SU-DHL-6 (cell line): ENCODE results near the gene DAZAP2.

Source experiments
- H2AFZ ChIP-seq: fragments of 200-600 bp; sonication (generic); 2 replicates; pipeline ENCODE4 v1.6.1; 2014; ENCODE audit warnings: low read depth, mild to moderate bottlenecking, moderate library complexity, mixed read lengths, antibody characterized with exemption, low read length; ENCODE audit not compliant: severe bottlenecking
- H3F3A ChIP-seq: fragments of 200-600 bp; shearing (Covaris generic); 2 replicates; pipeline ENCODE4 v1.6.0; 2016; ENCODE audit warnings: antibody characterized with exemption, mild to moderate bottlenecking; ENCODE audit not compliant: insufficient read depth
- H3K27ac ChIP-seq: fragments of 200-600 bp; sonication (generic); 2 replicates; pipeline ENCODE4 v1.5.1; 2016; ENCODE audit warnings: low read depth, mild to moderate bottlenecking, low read length, moderate library complexity, mixed read lengths
- H3K27me3 ChIP-seq: fragments of 200-600 bp; sonication (generic), shearing (Covaris generic); 2 replicates; pipeline ENCODE4 v1.6.0; 2014; ENCODE audit warnings: mild to moderate bottlenecking, low read length
- H3K36me3 ChIP-seq: fragments of 200-600 bp; sonication (generic); 2 replicates; pipeline ENCODE4 v1.6.1; 2014; ENCODE audit warnings: mild to moderate bottlenecking, low read length, mixed read lengths
- H3K4me2 ChIP-seq: fragments of 300-600, 200-600 bp; shearing (Covaris generic), sonication (generic); 2 replicates; pipeline ENCODE4 v1.6.0; 2014; ENCODE audit warnings: low read length, low read depth, mild to moderate bottlenecking; ENCODE audit not compliant: poor library complexity, severe bottlenecking
- H3K4me3 ChIP-seq: fragments of 200-600 bp; sonication (generic); 2 replicates; pipeline ENCODE4 v1.5.1; 2014; ENCODE audit warnings: antibody characterized with exemption, low read length, mild to moderate bottlenecking, mixed read lengths; ENCODE audit not compliant: insufficient read depth, poor library complexity, severe bottlenecking
- H3K79me2 ChIP-seq: fragments of 200-600 bp; sonication (generic); 2 replicates; pipeline ENCODE4 v1.6.1; 2014; ENCODE audit warnings: mild to moderate bottlenecking, low read length, moderate library complexity; ENCODE audit not compliant: insufficient read depth
- H3K9ac ChIP-seq: fragments of 200-600 bp; sonication (generic); 2 replicates; pipeline ENCODE4 v1.7.0; 2014; ENCODE audit warnings: mild to moderate bottlenecking, low read length
- H3K9me2 ChIP-seq: fragments of 200-600 bp; sonication (generic); replicated peaks from 2 replicates; pipeline ENCODE4 v1.6.1; 2014; ENCODE audit warnings: low read length; ENCODE audit not compliant: insufficient read depth
- H3K9me3 ChIP-seq: fragments of 200-600 bp; sonication (generic); 2 replicates; pipeline ENCODE4 v1.6.1; 2014; ENCODE audit warnings: low read length, mixed read lengths; ENCODE audit not compliant: insufficient read depth
- H4K20me1 ChIP-seq: fragments of 200-600 bp; sonication (generic); 2 replicates; pipeline ENCODE4 v1.6.1; 2014; ENCODE audit warnings: low read depth, mild to moderate bottlenecking, antibody characterized with exemption, low read length, moderate library complexity, mixed read lengths
- EZH2phosphoT487 ChIP-seq: fragments of 200-600 bp; sonication (generic), shearing (Covaris generic); conservative IDR thresholded peaks from 2 replicates; pipeline ENCODE4 v1.6.1; 2018; ENCODE audit warnings: mild to moderate bottlenecking, antibody characterized with exemption, low read length, moderate library complexity, mixed read lengths
- TF ChIP-seq, protein P1 (sequence below): fragments of 200-600 bp; sonication (generic); IDR thresholded peaks from one replicate; pipeline ENCODE4 v1.5.1; 2017; ENCODE audit warnings: antibody characterized with exemption, mild to moderate bottlenecking, low read length, moderate library complexity; ENCODE audit not compliant: insufficient read depth, poor library complexity, severe bottlenecking

The DAZAP2 gene

DNA sequence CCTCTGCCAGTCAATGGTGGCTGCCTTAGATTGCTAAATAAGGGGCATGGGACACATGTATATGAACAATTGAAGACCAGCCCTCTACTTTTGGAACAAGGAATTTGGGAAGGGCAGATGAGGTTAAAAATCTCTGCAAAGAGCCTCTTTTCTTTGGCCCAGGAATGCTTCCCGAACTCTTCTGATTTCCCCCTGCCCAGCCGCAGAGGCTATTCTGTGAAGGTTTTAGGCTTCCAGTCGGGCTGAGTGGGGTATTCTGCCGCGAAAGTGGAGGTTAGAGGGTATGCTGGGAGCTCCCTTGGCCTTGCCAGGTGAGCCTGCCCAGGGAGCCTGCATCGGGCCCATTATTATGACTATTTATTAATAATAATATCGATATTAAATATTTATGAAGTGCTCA lies 22.0 kb upstream of the DAZAP2 start:
- H3K9ac ChIP-seq, result no peak overlapping the region
- H3K27me3 ChIP-seq, result no peaks in the 10 kb centered on the region
- H3K4me3 ChIP-seq, result no peak overlapping the region
- no peaks in the 10 kb centered on the region for H4K20me1 ChIP-seq
- H2AFZ ChIP-seq, result peak overlapping the region; percentile 98
- peak overlapping the region; percentile 84 for H3K4me2 ChIP-seq
- no peaks in the 10 kb centered on the region for H3K79me2 ChIP-seq
- TF ChIP-seq EZH2phosphoT487, result no peak
- TF ChIP-seq, protein P1, sequence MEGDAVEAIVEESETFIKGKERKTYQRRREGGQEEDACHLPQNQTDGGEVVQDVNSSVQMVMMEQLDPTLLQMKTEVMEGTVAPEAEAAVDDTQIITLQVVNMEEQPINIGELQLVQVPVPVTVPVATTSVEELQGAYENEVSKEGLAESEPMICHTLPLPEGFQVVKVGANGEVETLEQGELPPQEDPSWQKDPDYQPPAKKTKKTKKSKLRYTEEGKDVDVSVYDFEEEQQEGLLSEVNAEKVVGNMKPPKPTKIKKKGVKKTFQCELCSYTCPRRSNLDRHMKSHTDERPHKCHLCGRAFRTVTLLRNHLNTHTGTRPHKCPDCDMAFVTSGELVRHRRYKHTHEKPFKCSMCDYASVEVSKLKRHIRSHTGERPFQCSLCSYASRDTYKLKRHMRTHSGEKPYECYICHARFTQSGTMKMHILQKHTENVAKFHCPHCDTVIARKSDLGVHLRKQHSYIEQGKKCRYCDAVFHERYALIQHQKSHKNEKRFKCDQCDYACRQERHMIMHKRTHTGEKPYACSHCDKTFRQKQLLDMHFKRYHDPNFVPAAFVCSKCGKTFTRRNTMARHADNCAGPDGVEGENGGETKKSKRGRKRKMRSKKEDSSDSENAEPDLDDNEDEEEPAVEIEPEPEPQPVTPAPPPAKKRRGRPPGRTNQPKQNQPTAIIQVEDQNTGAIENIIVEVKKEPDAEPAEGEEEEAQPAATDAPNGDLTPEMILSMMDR, result no peak
- no peak overlapping the region for H3K27ac ChIP-seq
- peaks cover 25% of the 10 kb centered on the region for H3F3A ChIP-seq
- H3K9me3 ChIP-seq, result no peaks in the 10 kb centered on the region
- no peaks in the 10 kb centered on the region for H3K9me2 ChIP-seq
- H3K36me3 ChIP-seq, result no peaks in the 10 kb centered on the region

DNA sequence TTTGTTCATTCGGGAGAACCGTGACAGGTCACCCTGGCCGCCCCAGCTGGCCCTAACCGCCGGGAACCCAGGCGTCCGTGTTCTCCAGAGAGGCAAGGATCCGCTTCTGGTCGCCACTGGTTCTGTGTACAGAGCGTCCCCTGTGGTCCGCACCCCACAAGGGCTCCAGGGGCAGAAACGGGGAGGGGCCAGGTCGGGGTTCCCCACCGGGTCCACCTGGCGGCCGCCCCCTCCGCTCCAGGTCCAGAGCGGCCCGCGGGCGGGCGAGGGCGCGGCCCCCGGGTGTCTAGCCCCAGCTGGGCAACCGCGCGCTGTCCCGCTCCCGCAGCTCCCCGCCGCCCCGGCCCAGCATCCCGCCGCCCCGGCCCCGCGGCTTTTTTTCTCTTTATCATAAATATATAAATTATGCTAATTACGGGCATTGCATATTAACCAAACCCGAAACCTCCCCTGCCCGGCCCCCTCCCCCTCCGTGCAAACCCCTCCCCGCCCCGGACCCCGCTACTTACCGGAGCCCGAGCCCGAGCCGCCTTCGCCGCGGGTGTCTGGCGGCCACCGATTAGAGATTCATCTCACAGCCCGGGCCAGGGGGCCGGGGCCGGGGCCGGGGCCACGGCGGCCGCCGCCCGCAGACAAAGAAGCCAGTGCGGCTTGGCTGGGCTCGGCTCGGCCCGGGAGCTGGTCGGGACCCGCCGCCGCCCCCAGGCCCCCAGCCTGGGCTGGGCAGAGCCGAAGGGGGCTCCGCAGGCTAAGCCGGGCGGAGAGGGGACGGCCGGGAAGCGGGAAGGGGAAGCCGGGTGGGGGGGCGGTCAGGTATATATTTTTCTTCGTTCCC lies 21.3 kb upstream of the DAZAP2 start:
- peak overlapping the region; percentile 84 for H3K4me2 ChIP-seq
- H4K20me1 ChIP-seq, result no peaks in the 10 kb centered on the region
- no peaks in the 10 kb centered on the region for H3K9me3 ChIP-seq
- no peak overlapping the region for H3K27ac ChIP-seq
- H3K4me3 ChIP-seq, result peak overlapping the region; percentile 69
- H3K36me3 ChIP-seq, result no peaks in the 10 kb centered on the region
- H3K79me2 ChIP-seq, result no peaks in the 10 kb centered on the region
- TF ChIP-seq EZH2phosphoT487, result no peak
- TF ChIP-seq, protein P1, result no peak
- no peaks in the 10 kb centered on the region for H3K9me2 ChIP-seq
- no peaks in the 10 kb centered on the region for H3K27me3 ChIP-seq
- peaks cover 25% of the 10 kb centered on the region for H3F3A ChIP-seq
- peak overlapping the region; percentile 98 for H2AFZ ChIP-seq
- peak overlapping the region; percentile 66 for H3K9ac ChIP-seq

DNA sequence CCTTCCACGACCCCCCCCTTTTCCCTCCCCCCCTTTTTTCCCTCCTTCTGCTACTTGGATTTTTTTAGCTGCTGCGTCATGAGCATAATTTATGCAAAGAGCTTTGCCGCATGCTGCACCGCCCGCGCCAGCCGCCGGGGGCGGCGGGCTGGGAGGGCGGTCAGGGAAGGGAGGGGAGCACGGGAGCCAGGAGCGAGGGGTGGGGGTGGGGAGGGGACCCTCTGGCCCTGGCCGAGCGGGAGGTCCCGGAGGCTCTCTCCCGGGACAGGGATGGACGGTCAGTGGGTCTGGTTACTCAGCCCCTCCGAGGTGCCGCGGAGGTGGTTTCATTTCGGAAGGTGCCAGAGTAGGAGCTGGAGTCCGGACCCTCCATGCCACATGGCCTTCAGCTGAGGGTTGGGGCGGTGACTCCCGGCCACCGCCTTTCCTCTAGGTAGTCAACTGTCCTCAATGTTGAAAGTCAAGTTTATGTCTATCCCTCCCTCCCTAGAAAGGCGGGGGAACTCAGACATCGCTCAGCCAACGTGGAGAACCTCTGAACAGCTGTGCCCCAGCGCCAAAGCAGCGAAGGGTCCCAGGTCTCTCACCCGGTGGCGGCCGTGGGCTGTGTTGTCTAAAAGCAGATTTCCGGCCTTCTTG lies 20.5 kb upstream of the DAZAP2 start, which contains the start of gene POU6F1:
TSS of gene POU6F1 (minus strand) at position 95 of the 639 bp plus-strand sequence. CDS start 11,226 bp downstream, outside the sequence.
- Histone ChIP-seq H3K79me2 (no peaks in the 10 kb centered on the region), H3K27me3 (no peaks in the 10 kb centered on the region), H3K9me3 (no peaks in the 10 kb centered on the region), H3F3A (peaks cover 25% of the 10 kb centered on the region), H3K27ac (peak within 1 kb of the TSS; percentile 8; the same call in 1 of the 2 replicates), H2AFZ (peak within 1 kb of the TSS; percentile 98), H3K4me2 (peak within 1 kb of the TSS; percentile 84), H3K36me3 (no peaks in the 10 kb centered on the region), H4K20me1 (no peaks in the 10 kb centered on the region), H3K9me2 (no peaks in the 10 kb centered on the region), H3K4me3 (peak within 1 kb of the TSS; percentile 69), H3K9ac (peak within 1 kb of the TSS; percentile 66)
- TF ChIP-seq EZH2phosphoT487, result no peak
- TF ChIP-seq, protein P1, result peak; percentile 34
